HG03066 (cell line): Measurements from ENCODE around the gene KIRREL3.

Source experiments
- ATAC-seq: cut with Tn5 transposase; IDR thresholded peaks from one replicate; pipeline ENCODE4 v1.9.1; 2021; ENCODE audit warnings: low read depth; ENCODE audit not compliant: unreplicated experiment

The KIRREL3 gene

GRCh38 chr11:126501641-126502040, 498.9 kb downstream of the KIRREL3 start:
- no peak for ATAC-seq

GRCh38 chr11:126500981-126501380, 499.6 kb downstream of the KIRREL3 start:
- ATAC-seq = no peak

GRCh38 chr11:126499131-126499752, 501.3 kb downstream of the KIRREL3 start:
- ATAC-seq = no peak

- no peak for ATAC-seq
Observed at GRCh38 chr11:126498281-126498680, 502.3 kb downstream of the KIRREL3 start.

DNA sequence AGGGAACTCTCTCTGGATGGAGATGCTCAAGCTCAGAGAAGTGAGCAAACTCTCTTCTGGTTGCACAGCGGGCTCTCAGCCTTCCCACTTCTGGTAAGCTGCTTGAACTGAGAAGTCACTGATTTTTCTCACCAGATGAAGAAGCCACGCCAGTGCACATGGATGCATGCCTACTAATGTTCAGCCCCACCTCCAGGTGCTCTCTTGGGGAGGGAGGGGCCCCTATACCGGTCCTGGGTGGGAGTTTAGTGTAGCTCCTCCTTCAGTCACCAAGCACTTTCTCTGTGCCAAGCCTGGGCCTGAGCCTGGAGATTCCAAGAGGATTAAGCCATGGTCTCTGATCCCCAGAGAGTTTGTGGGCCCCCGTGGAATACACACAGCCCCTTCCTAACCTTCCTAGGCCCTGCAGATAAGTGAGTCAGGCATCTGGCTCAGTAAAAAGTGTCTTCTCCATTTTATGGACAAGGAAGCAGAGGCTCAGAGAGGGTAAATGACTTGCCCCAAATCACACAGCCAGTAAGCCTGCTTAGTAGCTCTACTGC, 502.9 kb downstream of the KIRREL3 start:
- ATAC-seq = no peak

- ATAC-seq = no peak
Observed at GRCh38 chr11:126496576-126497337, 503.8 kb downstream of the KIRREL3 start.

GRCh38 chr11:126495281-126496220, 505.0 kb downstream of the KIRREL3 start:
- no peak for ATAC-seq

GRCh38 chr11:126494831-126495230, 505.7 kb downstream of the KIRREL3 start:
- ATAC-seq = no peak

DNA sequence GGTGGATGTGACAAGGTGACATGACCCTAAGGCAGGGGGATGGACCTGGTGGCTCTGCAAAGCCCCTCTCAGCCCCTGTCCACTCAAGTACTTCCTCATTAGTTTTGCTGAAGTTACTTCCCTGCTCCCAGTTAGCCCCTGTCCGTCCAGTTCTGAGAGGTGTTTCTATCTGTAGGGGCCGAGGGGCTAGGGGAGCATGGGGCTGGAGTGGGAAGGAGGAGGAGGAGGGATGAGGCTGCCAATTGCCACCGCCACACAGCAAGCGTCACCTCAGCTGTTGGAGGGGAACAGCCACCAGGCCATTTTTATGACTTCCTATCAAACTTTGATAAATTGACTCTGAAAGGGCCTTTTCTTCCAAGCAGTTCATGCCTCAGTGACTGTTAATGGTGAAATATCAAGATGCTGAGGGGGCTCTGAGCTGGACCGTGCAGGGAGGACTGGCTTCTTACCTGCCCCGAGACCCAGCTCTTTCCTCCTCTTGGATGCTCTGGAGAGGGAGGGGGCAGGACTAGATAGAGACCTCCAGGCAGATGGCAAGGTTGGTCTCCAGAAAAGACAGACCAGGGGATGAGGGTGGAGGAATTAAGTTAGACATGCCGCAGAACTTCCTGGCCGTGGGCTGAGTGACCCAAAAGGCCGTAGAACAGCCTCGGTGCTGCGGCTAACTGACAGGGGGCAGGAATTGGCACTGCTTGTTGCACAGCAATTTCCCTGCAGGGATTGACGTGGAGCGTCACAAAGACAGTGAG, 508.1 kb downstream of the KIRREL3 start:
- ATAC-seq = no peak

DNA sequence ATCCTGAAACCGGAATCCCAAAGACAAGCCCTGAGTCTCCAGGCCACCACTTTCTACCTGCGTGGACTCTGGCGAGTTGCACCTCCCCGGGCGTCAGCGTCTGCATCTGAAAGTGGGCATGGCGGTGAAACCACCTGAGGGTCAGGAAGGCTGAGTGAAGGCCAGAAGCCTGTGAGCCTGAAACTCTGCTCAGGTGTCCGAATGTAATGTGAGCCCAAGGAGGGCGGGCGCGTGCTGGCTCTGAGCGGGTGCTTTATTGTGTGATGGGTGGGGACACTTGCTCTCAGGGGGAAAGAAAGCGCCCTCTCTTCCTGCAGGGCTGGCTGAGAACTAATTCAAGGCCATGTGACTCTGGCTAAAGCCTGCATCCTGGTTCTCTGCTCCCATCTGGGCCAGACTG, 509.5 kb downstream of the KIRREL3 start:
- no peak for ATAC-seq

DNA sequence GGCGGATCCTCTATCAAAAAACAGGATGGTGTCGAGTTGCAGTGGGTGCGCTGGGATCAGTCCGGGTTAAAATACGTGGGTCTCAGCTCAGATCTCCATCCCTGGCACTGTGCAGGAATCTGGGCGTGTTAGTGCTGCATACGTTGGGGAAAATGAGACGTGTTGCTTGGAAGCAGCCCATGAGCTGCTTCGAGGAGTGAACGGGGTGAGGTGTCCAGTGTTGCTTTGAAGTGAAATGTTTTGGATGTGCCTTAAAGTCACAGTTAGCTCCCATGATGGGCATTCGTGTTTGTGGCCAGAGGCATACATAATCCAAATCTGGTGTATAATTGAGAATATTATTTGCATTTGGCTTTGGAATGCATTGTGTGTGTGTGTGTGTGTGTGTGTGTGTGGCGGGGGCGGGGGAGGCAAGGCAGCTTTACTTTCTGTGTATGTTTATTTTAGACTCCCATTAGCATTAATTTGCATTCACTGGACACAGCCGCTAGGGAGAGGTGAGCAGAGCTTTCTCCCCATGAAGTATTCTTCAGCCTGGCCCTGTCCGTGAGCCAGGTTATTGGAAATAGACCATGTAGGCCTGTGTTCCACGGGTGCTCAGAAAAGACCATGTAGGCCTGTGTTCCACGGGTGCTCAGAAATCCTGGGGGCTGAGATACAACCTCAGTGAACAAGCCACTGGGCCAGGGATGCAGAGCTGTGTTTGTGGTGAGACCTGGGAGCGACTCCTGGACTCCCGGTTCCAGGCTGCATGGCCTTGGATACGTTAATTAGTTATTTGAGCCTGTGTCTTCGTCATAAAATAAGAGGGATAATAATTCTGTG, 510.5 kb downstream of the KIRREL3 start:
- ATAC-seq = no peak

DNA sequence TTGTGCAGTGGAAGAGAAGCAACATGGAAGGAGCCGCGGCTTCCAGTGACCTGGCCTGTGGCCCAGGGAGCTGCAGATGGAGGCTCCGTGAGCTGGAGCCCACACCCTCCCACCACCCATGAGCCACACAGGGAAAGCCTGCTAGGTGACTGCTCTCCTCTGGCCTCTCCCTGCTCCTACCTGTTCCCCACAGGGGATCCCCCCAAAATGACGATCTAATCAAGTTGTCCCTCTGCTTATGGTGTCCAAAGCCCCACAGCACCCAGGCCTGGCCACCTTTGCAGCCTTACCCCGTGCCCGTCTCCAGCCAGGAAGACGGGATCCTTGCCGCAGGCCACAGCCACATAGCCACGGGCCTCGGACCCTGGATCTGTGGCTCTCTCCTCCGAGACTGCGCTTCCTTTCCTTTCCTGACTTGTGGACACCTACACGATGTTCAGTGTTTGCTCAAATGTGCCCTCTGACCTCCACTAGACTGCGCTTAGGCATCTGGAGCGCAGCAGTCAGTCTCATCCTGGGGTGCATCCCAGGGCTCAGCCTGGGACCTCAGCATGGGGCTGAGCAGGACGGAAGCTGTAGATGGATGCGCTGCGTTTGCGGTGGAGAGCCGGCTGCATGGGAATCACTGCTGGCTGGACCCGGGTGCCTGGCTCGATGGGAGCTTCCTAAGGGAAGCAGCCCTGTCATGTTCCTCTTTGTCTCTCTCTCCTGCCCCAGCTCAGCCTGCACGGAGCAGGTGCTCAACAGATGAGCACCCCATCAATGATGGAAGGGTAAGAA, 511.8 kb downstream of the KIRREL3 start:
- ATAC-seq = no peak

DNA sequence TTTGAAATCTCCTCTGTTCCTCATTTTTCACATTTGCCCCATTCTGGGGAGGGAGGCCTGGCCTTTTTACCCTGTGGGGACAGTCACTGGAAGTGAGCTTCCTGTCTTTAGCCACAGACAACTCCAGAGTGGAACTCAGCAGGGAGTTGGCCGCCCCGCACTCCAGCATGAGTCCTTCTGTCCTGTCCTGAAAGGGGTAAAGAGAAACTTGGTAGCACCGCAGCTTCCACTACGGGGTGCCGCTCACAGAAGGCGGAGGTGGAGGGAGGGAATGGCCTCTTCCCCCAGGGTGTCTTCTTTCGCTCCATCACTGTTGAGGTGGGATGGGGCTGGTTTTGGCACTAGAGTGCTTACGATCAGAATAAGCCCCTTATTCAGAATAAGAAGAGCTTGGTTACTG, 512.9 kb downstream of the KIRREL3 start:
- ATAC-seq = no peak

- ATAC-seq = no peak
Observed at GRCh38 chr11:126485986-126486635, 514.5 kb downstream of the KIRREL3 start.

DNA sequence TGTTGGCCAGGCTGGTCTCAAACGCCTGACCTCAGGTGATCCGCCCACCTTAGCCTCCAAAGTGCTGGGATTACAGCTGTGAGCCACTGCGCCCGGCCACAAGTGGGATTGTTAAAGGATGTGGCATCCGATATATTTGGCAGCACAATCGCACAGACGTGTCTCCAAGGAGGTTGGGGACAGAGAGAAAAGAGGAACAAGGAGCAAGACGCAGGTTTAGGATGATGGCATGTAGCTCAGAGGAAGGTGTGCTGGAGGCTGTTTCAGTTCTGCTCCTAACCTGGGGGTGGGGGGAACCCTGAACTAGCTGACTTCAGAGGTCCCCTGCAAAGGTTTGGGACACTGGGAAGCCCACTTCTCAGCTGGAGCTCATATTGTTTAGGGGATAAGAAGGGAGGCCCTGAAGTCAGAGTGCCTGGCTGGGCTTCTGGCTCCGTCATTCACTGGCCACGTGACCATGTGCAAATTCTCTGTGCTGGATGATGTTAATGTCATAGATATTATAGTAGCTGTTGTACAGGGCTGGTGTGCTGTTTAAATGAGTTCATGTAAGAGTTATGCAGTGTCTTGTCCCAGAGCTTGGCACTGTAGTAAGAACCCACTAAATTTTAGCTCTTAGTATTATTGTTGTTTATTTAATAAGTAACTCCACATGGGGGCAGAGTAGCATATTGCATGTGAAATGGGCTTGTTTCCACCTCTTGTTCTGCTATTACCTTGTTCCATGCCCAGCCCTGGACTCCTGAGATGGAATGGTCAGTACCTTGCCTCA, 515.4 kb downstream of the KIRREL3 start:
- no peak for ATAC-seq

GRCh38 chr11:126484266-126484665, 516.3 kb downstream of the KIRREL3 start:
- ATAC-seq = no peak

DNA sequence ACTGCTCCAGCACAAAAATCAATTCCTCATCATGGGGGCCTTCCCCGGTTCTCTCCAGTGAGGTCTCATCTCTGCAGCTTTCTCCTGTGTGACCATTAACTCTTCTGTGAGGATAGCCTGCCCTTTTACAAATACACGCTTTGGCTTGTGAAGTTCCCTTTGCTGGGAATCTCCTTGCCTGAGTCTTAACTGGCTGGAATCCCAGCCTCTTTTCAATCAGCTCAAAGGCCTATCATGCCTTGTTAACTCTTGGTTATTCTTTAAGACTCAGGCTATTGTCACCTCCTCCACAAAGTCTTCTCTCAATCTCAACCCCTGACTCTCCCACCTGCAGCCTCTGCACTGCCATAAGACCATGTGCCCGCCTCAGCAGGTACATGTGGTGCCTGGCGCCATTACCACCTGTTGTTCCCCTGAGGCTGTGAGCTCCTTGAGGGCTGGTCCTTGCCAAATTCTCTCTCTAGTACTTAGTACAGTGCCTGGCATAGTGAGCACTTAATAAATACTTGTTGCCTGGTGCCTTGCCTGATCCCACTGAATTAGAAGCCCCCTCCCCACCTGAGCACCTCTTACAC, 516.9 kb downstream of the KIRREL3 start:
- ATAC-seq = no peak
